K562 (cell line): ENCODE data around the gene PTPRT. TPM values are rescaled to one million over a fixed set of nuclear protein-coding genes. Genes with fewer than 3 reads are reported as not detected.

Experiments
- BCOR ChIP-seq: fragments of 450-650 bp; IDR thresholded peaks from 2 replicates; pipeline ENCODE4 v1.6.1; 2016
- DIDO1 ChIP-seq: fragments of 450-650 bp; IDR thresholded peaks from 2 replicates; pipeline ENCODE4 v1.6.1; 2016; ENCODE audit warnings: low read depth, missing biosample characterization, missing genetic modification characterization
- ETV6 ChIP-seq, 3 experiments: fragments of 150-350 bp in 1 of 3; sonication (generic) in 1 of 3; formaldehyde crosslinking in 1 of 3; IDR thresholded peaks; 2 replicates each; pipeline versions ENCODE4 v1.6.1 to v1.8.0; 2014 to 2022; ENCODE audit warnings: borderline replicate concordance in 2 of 3, low read depth in 2 of 3, antibody characterized with exemption in 1 of 3, low read length in 1 of 3, mild to moderate bottlenecking in 1 of 3, missing genetic modification reagents in 1 of 3
- EWSR1 ChIP-seq: fragments of 450-650 bp; IDR thresholded peaks from 2 replicates; pipeline ENCODE4 v1.6.1; 2018; ENCODE audit warnings: borderline replicate concordance, mild to moderate bottlenecking, low read depth, moderate library complexity; ENCODE audit not compliant: partially characterized antibody
- HMG20B ChIP-seq: fragments of 250-450 bp; sonication (Bioruptor Pico); IDR thresholded peaks from 2 replicates; pipeline ENCODE4 v1.5.0; 2021; ENCODE audit warnings: mild to moderate bottlenecking
- RAD51 ChIP-seq: fragments of 450-650 bp; IDR thresholded peaks from 2 replicates; pipeline ENCODE4 v1.7.1; 2016; ENCODE audit warnings: low read depth, mild to moderate bottlenecking, borderline replicate concordance
- RBFOX2 ChIP-seq: fragments of 200-400 bp; formaldehyde crosslinking; IDR thresholded peaks from 2 replicates; pipeline ENCODE4 v1.6.1; 2017; ENCODE audit warnings: low read depth, mild to moderate bottlenecking, low read length, moderate library complexity
- RFX5 ChIP-seq: IDR thresholded peaks from 2 replicates; pipeline ENCODE4 v1.6.1; 2011; ENCODE audit warnings: low read depth, mild to moderate bottlenecking, improper control_type of control experiment, low read length
- SIX5 ChIP-seq, 2 experiments: IDR thresholded peaks; 2 replicates each; pipeline ENCODE4 v1.6.1; 2011; ENCODE audit warnings: low read length in 2 of 2, borderline replicate concordance in 1 of 2, low read depth in 1 of 2, mild to moderate bottlenecking in 1 of 2, moderate library complexity in 1 of 2; ENCODE audit not compliant: insufficient read depth in 1 of 2
- STAT5A ChIP-seq: IDR thresholded peaks from 2 replicates; pipeline ENCODE4 v1.6.1; 2012; ENCODE audit warnings: low read length, inconsistent platforms, borderline replicate concordance
- TAL1 ChIP-seq: fragments of 450-650 bp; IDR thresholded peaks from 2 replicates; pipeline ENCODE4 v1.6.1; 2016; ENCODE audit warnings: mild to moderate bottlenecking
- TOE1 ChIP-seq, 2 experiments: fragments of 450-650 bp in 1 of 2; sonication (generic) in 1 of 2; formaldehyde crosslinking in 1 of 2; IDR thresholded peaks; 2 replicates each; pipeline versions ENCODE4 v1.7.1 to v1.8.0; 2016 to 2022; ENCODE audit warnings: borderline replicate concordance in 2 of 2, mild to moderate bottlenecking in 2 of 2, antibody characterized with exemption in 1 of 2, inconsistent platforms in 1 of 2, low read depth in 1 of 2, missing genetic modification reagents in 1 of 2, moderate library complexity in 1 of 2
- YY1 ChIP-seq, 3 experiments: IDR thresholded peaks; 2 replicates each; pipeline ENCODE4 v1.6.1; 2011; ENCODE audit warnings: low read length in 2 of 3, mild to moderate bottlenecking in 2 of 3, moderate library complexity in 2 of 3, borderline replicate concordance in 1 of 3, control low read depth in 1 of 3, low read depth in 1 of 3; ENCODE audit not compliant: insufficient read depth in 3 of 3, insufficient replicate concordance in 2 of 3, control insufficient read depth in 1 of 3, insufficient read length in 1 of 3; ENCODE audit errors: extremely low read depth in 1 of 3
- ZNF274 ChIP-seq: IDR thresholded peaks from 2 replicates; pipeline ENCODE4 v1.6.1; 2011; ENCODE audit warnings: low read depth, mild to moderate bottlenecking, low read length, moderate library complexity, borderline replicate concordance
- polyA plus RNA-seq, 8 experiments: library from polyadenylated mRNA; depleted of rRNA in 4 of 8; stranded (reverse) in 5 of 8; unstranded in 3 of 8; fragments of >200 nt; fragmentation: Nextera tagmentation in 2 of 8; fragmentation: Illumina TruSeq in 1 of 8; extraction: Ambion mirVana in 2 of 8; extraction: Trizol in 1 of 8; gene quantifications; 2 replicates each; pipeline versions ENCODE4 v1.2.1 to v1.2.3, GENCODE V29; 2011 to 2014; ENCODE audit warnings: inconsistent platforms in 1 of 8, missing spikeins in 1 of 8
- total RNA-seq, 7 experiments: library from RNA; depleted of rRNA in 6 of 7; stranded (reverse); fragments of >200 nt in 6 of 7; fragmentation: Illumina TruSeq in 2 of 7; extraction: Trizol in 2 of 7; gene quantifications; 2 replicates each; pipeline versions ENCODE4 v1.2.1 to v1.2.3, GENCODE V29; 2011 to 2021; ENCODE audit warnings: low replicate concordance in 1 of 7

The PTPRT gene
- total and polyA plus RNA-seq, 9 of the 15 experiments (the other 6 are each of a cell fraction or from before 2014, with no cell fraction given), result not detected

DNA sequence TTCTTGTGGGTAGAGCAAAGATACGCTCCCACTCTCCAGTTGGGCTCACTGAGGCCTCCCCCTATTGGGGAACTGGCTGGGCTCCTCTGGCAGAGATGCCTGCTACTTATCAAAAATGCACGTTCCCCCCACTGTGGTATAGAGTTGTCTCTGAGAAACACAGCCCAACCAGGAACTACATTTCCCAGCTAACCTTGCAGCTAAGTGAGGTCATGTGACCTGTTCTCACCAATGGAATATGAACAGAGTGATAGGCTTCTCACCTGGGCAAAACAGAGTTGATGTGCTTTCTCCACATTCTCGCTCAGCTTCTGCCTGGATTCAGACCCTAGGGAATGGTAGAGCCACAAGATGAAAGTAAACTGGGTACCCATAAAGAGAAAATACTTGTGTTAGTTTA lies 49.1 kb upstream of the PTPRT start (continued):
- TF ChIP-seq ETV6 (IDR thresholded peaks at IDR 0.05; ENCODE audit: borderline replicate concordance in 1 of 2, low read depth in 2 of 2, low read length in 1 of 2) (no peak), ETV6 (CRISPR knock-in tag; IDR thresholded peaks at IDR 0.05; ENCODE audit: borderline replicate concordance) (no peak), STAT5A (no peak), SIX5 (IDR thresholded peaks at IDR 0.05; ENCODE audit: borderline replicate concordance in 1 of 2, insufficient read depth in 1 of 2, low read depth in 1 of 2, low read length in 2 of 2) (peak; percentile 60 to 63; a peak in 3 of 4 replicates), EWSR1 (no peak), ZNF274 (no peak), RAD51 (peak; percentile 93), DIDO1 (no peak), TAL1 (no peak), RFX5 (no peak), TOE1 (IDR thresholded peaks at IDR 0.05; ENCODE audit: borderline replicate concordance) (peak; percentile 96), TOE1 (CRISPR knock-in tag; IDR thresholded peaks at IDR 0.05; ENCODE audit: borderline replicate concordance, low read depth) (no peak), RBFOX2 (no peak), YY1 (IDR thresholded peaks at IDR 0.05; ENCODE audit: borderline replicate concordance in 1 of 3, control insufficient read depth in 1 of 3, extremely low read depth in 1 of 3, insufficient read depth in 3 of 3, insufficient read length in 1 of 3, insufficient replicate concordance in 2 of 3, low read depth in 1 of 3, low read length in 2 of 3) (no peak), BCOR (no peak), HMG20B (CRISPR knock-in tag) (no peak)
